Measurements from ENCODE around the gene PRKACB.
A peak's percentile ranks its signal among the peaks of the same experiment; 100 is the strongest.

Gene PRKACB

DNA sequence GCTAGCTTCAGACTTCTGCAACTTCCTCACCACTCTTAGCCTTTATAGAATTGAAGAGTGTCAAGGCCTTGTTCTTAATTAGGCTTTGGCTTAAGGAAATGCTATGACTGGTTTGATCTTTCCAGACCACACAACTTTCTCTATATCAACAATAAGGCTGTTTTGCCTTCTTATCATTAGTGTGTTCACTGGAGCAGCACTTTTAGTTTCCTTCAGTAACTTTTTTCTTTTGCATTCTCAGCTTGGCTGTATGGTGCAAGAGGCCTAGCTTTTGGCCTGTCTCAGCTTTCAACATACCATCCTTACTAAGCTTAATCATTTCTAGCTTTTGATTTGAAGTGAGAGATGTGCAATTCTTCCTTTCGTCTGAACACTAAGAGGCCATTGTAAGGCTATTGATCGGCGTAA is 8.6 kb downstream of the PRKACB start:
- TF ChIP-seq, protein P1, sequence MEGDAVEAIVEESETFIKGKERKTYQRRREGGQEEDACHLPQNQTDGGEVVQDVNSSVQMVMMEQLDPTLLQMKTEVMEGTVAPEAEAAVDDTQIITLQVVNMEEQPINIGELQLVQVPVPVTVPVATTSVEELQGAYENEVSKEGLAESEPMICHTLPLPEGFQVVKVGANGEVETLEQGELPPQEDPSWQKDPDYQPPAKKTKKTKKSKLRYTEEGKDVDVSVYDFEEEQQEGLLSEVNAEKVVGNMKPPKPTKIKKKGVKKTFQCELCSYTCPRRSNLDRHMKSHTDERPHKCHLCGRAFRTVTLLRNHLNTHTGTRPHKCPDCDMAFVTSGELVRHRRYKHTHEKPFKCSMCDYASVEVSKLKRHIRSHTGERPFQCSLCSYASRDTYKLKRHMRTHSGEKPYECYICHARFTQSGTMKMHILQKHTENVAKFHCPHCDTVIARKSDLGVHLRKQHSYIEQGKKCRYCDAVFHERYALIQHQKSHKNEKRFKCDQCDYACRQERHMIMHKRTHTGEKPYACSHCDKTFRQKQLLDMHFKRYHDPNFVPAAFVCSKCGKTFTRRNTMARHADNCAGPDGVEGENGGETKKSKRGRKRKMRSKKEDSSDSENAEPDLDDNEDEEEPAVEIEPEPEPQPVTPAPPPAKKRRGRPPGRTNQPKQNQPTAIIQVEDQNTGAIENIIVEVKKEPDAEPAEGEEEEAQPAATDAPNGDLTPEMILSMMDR (IDR thresholded peaks at IDR 0.05; ENCODE audit: low read depth, low read length), result no peak
- in situ Hi-C loops (cut with HindIII; ENCODE audit: low sequenced_read_pairs), result no loop called here
- DNase-seq (ENCODE audit: low read depth, low spot score), result no peak

DNA sequence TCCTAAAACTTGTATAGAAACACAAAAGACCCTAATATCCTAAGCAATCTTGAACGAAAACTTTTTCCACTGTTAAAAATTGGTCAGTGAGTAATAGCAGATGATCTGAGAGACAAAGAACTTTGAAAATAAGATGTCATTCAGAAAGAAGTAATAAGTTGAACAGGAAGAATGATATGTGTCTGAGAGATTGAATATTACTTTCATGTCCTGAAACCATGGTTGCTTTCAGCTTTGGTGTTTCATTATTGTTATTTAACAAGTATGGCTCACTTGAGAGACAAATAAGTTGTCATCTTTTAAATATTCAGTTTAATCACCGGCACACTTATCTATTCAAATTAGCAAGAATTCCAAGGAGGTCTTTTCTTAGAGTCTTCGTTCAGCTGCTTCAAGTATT is 11.4 kb downstream of the PRKACB start:
- in situ Hi-C loops (cut with HindIII; ENCODE audit: low sequenced_read_pairs), result no loop called here
- TF ChIP-seq, protein P1 (IDR thresholded peaks at IDR 0.05; ENCODE audit: low read depth, low read length), result no peak
- no peak for DNase-seq (ENCODE audit: low read depth, low spot score)

More for the DNA sequence above, 8.6 kb downstream of the PRKACB start:
- H3K4me3 ChIP-seq (ENCODE audit: low read depth, low read length), result no peak overlapping the region

DNA sequence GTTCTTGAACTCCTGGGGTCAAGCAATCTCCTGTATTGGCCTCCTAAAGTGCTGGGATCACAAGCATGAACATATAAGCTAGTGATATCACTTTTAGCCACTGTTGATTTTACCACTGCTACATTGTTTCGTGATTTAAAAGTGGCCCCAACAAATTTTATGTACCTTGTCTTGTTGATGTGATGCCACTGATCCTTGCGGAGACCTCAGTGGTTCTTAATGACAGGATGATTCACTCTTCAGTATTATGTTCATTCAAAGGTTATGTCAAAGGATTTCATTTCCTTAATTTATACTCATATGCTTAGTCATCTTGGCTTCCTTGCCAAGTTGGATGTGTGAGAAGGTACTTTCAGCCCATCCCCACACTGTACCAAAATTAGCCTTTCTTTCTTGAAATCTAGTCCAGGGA is 12.1 kb downstream of the PRKACB start:
- no peak overlapping the region for H3K4me3 ChIP-seq (ENCODE audit: low read depth, low read length)
- in situ Hi-C loops (cut with HindIII; ENCODE audit: low sequenced_read_pairs), result no loop called here
- DNase-seq (ENCODE audit: low read depth, low spot score), result peak; percentile 92
- TF ChIP-seq, protein P1 (IDR thresholded peaks at IDR 0.05; ENCODE audit: low read depth, low read length), result no peak

More for the DNA sequence above, 11.4 kb downstream of the PRKACB start:
- H3K4me3 ChIP-seq (ENCODE audit: low read depth, low read length), result no peak overlapping the region

DNA sequence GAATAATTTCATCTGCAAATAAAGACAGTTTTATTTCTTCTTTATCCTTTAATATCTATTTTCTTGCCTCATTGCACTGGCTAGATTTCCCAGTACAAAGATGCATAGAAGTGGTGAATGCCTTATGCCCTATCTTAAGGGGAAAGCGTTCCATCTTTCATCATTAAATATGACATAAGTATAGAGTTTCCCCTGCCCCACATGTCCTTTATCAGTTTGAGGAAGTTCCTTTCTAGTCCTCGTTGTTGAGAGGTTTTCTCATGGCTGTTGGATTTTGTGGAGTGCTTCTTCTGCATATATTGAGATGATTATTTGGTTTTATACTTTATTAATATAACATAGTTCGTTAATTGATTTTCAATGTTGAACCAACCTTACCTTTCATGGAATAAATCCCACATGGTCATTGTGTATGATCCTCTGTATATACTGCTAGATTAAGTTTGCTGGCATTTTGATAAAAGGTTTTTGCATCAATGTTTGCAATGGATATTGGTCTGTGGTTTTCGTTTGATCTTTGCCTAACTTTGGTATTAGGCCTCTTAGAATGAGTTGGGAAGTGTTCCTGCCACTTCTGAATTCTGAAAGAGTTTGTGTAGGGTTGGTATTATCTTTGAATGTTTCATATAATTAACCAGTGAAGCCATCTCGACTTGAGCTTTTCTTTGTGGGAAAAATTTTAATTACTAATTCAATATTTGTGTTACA is 15.6 kb downstream of the PRKACB start:
- DNase-seq (ENCODE audit: low read depth, low spot score), result no peak
- no peak overlapping the region for H3K4me3 ChIP-seq (ENCODE audit: low read depth, low read length)
- in situ Hi-C loops (cut with HindIII; ENCODE audit: low sequenced_read_pairs), result no loop called here
- TF ChIP-seq, protein P1 (IDR thresholded peaks at IDR 0.05; ENCODE audit: low read depth, low read length), result no peak

DNA sequence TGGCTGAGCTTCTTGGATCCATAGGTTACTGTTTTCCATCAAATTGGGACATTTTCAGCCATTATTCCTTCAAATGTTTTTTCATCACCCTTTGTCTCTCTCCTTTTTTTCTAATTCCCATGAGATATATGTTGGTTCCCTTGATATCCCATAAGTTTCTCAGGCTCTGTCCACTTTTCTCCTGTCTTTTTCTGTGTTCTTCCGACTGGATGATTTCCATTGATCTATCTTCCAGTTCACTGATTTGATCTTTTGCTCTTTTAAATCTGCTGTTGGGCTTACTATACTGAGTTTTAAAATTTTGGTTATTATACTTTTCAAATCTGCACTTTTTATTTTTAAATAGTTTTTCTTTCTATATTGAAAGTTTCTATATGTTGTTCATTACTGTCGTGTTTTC is 18.2 kb downstream of the PRKACB start:
- no peak overlapping the region for H3K4me3 ChIP-seq (ENCODE audit: low read depth, low read length)
- no peak for DNase-seq (ENCODE audit: low read depth, low spot score)
- TF ChIP-seq, protein P1 (IDR thresholded peaks at IDR 0.05; ENCODE audit: low read depth, low read length), result no peak
- in situ Hi-C loops (cut with HindIII; ENCODE audit: low sequenced_read_pairs), result no loop called here

GRCh38 chr1:84163123-84163931 is 19.3 kb downstream of the PRKACB start:
- TF ChIP-seq, protein P1 (IDR thresholded peaks at IDR 0.05; ENCODE audit: low read depth, low read length), result no peak
- in situ Hi-C loops (cut with HindIII; ENCODE audit: low sequenced_read_pairs), result no loop called here
- no peak for DNase-seq (ENCODE audit: low read depth, low spot score)
- no peak overlapping the region for H3K4me3 ChIP-seq (ENCODE audit: low read depth, low read length)
